GM19463 (cell line): ENCODE data around the gene FAM89B.
"Not testable (repeated sequence)": the region's sequence is repeated elsewhere in the genome, so short reads cannot be mapped to it uniquely, and the experiment has no call there.

Source experiments
- ATAC-seq: cut with Tn5 transposase; IDR thresholded peaks from one replicate; pipeline ENCODE4 v1.9.1; 2021; ENCODE audit warnings: mild to moderate bottlenecking, moderate library complexity; ENCODE audit not compliant: unreplicated experiment

FAM89B gene

DNA sequence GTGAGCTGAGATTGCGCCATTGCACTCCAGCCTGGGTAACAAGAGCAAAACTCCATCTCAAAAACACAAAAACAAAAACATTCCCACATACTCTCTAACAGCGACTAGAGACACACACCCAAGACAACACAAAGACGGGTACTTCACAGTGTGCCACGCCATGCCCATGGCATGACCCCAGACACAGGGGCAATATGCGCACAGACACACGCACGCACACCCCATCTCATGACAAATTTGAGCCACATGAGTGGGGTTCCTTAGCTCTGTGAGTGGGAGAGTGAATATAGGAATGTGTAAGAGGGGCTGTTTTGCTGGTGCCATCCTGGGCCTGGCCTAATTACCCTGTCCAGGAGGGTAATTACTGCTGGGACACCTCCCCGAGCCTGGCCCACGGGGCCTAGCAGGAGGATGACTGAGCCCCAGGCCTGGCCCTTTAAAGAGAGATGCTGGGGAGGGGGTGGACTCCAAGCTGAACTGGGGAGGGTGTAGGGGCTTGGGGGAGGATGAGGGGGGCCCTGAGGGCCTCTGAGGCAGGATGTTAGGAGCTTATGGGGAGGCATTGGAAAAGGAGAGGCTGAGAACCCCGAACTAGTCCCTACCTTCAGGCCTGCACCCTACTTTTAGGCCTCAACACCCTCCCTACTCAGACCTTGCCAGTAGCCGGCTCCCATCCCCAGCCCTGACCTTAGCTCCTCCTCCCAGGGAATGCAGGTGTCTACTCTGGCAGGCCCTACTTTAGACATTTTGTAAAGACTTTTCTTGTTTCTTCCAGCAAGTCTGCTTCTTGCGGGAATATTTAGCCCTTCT, 15.7 kb upstream of the FAM89B start:
- ATAC-seq: no peak

DNA sequence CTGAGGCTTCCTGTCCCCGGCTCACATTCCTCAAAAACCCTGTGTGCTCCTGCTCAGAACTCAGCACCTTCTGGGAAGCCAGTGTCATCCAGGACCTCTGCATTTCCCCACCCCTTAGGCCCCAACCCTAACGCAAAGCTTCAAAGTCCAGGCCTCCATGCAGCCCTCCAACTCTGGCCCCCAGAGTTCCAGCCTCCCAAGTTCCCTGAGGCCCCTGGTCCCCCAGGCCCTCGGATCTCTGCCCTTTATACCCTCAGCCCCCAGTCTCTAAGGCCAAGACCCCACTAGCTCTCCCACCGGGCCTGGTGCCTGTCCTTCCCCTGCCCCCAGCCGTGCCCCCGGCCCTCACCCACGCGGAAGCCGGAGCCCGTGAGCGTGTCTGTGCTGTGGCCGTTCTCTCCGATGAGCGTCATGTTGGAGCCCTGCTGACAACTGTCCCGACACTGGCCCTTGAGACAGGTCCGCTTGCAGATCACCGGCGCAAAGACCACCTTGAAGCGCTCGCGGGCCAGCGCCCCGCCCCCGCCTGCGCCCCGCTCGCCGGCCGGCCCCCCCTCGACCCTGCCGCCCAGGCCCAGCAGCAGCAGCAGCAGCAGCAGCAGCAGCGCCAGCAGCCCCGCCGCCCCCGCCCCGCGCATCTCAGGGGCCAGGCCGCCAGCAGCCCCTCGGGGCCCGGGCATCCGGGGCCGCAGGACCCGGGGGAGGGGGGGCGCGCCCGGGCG, 14.9 kb upstream of the FAM89B start:
- ATAC-seq: no peak

DNA sequence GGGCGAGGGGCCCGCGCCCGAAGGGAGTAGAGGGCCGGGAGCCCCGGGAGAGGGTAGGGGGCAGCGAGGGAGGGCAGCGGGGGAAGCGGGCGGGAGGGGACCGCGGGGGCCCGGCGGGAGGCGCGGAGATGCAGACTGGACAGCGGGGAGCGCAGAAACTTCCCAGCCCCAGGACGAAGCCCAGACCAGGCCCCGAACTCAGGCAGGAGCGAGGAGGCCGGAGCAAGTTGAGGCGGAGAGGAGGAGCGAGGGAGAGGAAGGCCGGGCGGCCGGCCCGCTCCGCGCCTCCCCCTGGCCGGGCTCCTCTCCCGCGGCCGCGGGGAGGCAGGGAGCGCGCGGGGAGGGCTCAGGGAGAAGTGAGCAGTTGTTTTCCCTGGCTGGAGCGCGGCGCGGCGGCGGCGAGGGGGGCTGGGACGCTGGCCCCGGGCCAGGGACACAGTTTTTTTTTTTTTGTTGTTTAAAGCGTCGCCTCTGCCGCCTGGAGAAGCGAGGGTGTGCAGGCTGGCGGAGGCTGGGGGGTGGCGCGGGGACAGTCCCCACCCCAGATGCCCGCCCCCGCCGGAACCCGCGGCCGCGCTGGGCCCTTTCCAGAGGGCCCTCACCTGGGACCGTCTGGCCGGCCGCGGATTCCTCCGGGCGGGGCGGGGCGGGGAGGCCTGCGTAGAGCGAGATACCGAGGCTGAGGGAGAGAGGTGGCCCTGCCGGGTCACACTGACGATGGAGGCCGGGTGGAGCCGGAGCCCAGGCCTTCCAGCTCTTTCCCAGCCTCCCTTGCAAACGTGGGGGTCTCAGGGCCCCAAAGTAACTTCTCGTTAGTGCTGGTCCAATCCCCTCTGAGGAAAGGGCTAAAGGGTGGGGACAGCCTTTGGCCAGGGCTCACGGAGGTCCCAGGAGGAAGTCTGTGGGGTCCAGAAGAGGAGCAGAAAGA, 14.1 kb upstream of the FAM89B start, which contains the start of gene LTBP3:
LTBP3 (minus strand) TSS at position 358 of the 928 bp plus-strand sequence. CDS start 400 bp downstream, outside the sequence.
- ATAC-seq: no peak

DNA sequence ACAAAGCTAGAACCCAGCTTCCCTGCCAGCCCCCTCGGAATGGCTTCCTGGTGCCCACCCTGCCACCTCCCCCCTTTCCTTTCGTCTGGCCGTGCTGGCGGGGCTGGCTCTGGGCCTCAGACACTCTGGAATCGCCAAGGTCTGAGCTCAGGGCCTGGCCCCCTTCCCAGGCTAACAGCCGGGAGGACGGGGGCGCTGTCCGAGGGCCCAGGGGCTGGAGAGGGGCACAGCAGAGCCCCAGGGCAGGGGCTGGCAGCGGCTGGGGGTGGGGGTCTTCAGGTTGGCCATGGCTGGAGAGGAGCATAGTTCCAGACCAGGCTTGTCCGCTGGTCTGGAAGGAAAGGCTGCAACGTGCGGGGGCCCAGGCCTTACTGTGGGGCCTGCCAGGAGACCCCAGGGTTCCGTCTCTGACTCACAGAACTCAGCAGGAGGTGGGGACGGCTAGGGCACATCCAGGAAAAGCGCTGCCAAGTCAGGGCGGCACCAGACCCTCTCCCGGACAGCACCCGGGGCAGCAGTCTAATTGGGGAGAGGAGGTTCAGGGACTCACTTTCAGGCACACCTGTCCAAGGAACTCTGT, 13.3 kb upstream of the FAM89B start:
- ATAC-seq: no peak

DNA sequence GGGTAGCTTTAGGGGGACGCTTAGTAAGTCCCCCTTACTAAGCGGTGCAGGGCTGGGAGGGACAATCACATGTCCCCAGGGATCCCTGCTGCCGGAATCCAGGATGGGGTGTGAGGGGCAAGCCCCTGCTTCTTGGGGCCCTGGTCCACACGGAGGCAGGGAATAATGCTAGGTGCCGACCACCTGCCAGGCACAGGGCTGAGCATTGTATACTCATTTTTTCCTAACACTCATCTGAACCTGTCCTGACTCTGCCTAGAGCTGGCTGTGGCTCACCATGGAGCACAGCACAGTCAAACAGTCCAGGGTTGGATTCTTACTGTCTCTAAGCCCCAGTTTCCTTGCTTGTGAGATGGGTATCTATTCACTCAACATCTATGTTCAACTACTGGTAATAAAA, 12.8 kb upstream of the FAM89B start:
- ATAC-seq: no peak

DNA sequence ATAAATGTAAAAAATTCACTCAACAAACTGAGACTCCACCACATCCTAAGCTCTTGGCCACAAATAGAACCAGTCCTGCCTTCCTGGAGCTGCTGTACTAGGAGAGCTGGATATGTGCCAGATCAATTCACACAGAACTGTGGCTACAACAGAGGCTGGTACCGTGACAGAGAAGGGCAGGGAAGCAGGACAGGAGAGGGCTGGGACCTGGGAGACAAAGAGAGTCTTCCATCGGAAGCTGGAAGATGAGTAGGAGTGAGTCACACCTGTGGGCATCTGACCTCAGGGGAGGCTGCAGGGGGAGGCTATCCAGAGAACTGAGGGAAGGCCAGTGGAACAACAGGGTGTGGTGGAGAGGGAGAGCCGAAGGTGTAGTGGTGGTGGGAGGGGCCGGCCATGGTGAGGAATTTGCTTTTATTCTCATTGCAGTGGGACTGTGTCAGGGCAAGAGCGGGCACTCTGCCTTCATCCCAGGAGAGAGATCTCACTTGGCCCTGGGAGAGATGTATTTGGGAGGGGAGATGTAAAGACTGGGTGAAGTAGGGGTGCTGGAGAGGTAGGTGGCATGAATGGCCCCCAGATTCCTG, 12.3 kb upstream of the FAM89B start:
- no peak for ATAC-seq

DNA sequence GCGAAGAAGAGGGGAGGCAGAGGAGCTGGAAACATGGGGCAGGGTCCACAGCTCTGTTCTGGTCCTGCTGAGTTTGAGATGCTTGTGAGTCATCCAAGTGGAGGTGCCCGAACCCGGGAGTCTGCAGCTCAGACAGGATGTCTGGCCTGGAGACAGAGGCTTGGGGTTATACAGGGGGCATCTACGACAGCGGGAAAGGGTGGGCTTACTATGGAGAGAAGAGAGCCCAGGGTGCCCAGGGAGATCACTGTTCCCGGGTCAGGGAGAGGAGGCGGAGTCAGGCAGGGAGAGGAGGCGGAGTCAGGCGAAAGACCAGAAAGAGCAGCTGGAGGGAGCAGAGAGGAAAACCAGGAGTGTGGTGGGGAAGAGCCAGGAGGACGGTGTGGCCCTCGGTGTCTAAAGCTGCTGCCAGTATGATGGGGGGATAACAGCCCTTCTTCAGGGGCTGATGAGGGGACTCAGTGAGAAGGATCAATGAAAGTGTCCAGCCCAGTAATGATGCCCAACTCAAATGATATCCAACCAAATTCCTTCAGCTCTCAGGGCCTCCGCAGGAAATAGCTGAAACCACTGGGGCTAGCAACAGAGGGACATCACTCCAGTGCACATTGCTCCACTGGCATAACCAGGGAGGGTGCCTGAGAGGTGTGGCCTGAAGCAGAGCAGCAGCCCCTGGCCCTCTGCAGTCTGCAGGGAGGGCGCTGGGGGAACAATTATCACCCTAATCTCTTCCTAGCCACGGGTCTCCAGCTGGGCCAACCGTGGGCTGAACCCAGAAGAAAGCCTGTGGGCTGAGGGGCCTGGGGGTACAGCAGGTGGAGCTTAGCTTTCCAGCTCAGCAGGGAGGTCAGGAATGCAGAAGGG, 11.6 kb upstream of the FAM89B start:
- ATAC-seq: no peak

DNA sequence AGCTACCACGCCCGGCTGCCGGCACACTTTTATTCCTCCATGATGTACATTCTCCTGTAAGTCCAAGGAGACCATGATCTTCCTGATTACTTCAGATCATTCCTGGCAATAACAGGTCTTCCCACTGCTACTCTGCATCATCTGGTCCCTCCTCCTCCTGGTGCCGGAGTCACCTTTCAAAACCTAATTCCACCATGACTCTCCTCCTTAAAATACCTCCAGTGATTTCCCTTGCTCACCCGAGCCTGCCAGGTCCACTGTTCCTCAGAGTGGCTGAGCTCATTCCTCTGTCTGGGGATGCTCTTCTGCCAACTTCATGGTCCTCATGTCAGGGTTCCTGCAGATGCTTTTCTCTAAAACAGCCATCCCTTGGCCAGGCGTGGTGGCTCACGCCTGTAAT, 10.3 kb upstream of the FAM89B start:
- ATAC-seq: no peak

DNA sequence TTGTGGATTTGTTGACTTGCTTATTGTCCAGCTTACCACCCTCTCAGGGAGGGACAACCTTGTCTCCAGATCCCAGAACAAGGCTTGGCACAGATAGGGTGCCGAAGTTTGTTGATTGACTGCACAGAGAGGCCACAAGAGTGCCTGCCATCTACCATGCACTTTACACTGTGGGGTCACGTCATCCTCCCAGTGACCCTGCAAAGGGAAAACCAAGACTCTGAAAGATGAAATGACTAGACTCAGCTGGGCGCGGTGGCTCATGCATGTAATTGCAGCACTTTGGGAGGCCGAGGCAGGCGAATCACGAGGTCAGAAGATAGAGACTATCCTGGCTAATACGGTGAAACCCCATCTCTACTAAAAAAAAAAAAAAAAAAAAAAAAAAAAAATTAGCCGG, 9.6 kb upstream of the FAM89B start:
- ATAC-seq: no peak

DNA sequence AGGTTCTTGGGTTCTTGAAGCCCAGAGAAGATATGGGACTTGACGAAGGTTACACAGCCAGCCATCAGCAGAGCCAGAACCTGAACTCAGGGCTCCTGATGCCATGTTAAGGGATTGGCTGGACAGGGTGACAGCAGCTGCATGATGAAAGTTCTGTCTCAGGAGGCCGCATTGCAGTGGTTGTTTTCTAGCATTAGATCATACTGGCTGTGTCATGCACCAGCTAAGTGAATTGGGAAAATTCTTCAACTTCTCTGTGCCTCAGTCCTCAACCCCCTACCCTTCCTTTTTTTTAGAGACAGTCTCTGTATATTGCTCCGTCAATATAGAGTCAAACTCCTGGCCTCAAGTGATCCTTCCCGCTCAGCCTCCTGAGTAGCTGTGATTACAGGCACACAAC, 8.7 kb upstream of the FAM89B start:
- no peak for ATAC-seq

DNA sequence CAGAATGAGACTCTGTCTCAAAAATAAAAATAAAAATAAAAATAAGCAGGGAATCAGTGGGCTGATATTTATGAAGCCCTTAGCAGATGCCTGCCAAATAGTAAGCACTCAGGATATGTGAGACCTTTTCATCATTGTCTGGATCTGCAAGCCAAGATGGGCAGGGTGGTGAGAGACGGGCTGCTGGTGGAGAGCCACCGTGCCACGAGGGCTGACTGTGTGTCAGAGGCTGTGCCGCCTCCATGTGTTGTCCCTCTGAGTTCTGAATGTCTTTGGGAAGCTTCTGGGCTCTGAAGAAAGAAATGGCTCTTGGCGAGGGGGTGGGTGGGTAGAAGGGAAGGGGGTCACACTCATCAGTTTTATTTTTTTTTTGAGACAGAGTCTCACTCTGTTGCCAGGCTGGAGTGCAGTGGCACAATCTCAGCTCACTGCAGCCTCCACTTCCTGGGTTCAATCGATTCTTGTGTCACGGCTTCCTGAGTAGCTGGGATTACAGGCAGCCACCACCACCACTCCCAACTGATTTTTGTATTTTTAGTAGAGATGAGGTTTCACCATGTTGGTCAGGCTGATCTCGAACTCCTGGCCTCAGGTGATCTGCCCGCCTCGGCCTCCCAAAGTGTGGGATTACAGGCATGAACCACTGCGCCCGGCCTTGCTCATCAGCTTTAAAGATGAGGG, 7.3 kb upstream of the FAM89B start:
- not testable (repeated sequence) for ATAC-seq

DNA sequence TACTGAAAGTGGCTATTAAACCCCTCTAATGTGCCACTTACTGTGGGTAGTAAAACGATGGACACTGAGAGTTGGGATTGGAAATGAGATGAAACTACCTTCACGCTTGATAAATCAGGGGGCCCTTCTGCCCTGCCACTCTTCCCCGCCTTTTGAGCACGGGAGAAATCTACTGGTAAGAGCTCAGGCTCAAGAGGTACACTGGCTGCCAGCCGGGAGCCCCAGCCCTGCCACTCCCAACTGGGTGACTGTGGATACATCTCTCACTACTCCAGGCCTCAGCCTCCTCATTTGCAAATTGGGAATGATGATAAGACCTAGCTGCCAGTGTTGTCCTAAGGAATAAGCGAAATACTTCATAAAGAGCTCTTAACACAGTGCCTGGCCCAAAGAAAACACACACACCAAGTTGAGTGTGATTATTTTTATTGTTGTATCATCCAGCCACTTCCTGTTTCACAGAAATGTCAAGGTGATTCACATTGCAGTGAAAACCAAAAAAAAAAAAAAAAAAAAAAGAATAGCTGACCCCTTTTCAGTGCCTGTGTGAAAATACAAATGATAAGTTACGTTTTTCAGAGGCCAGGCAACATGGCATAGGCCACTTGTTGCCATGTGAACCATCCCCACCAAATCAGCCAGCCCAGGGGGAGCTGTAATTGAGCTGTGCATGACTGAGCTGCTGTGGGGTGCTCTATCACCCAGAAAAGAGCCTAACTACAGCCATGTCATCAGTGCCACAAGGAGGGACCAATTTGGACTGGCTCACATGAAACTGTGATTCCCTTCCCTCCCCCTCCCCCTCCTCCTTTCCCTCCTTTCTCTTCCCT, 6.5 kb upstream of the FAM89B start:
- ATAC-seq: no peak

DNA sequence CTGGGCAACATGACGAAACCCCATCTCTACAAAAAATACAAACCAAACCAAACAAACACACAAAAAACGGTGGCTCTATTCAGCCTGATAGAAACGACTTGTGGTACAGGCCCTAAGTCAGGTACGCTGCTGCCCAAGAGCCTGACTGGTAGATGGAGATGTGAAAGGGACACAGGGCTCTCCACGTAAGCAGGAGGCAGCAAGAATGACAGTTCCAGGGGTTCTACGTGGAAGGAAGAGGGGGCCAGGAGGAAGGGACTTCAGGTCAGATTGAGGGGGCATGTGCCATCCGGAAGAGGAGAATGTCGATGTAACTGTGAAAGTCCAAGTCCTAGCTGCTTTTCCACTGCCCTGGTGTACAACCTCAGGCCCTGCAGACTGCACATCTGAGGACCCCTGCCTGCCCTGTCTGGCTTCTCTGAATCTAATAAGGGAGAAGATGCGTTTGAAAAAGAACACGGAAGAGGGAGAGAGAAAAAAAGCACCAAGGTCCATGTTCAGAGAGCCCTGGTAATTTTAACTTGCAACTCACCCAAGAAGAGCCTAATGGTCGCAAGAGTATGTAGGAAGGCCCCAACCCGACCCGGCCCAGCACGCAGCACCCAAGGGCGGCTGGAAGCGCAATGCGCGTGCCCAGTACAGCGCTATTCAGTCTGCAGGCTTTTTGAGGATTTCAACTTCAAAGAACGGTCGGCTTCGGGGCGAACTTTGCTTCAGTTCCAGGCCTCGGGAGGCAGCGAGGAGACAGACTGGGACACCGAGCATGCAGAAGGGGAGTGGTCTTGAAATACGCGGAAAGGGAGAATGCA, 3.0 kb upstream of the FAM89B start:
- ATAC-seq: no peak

DNA sequence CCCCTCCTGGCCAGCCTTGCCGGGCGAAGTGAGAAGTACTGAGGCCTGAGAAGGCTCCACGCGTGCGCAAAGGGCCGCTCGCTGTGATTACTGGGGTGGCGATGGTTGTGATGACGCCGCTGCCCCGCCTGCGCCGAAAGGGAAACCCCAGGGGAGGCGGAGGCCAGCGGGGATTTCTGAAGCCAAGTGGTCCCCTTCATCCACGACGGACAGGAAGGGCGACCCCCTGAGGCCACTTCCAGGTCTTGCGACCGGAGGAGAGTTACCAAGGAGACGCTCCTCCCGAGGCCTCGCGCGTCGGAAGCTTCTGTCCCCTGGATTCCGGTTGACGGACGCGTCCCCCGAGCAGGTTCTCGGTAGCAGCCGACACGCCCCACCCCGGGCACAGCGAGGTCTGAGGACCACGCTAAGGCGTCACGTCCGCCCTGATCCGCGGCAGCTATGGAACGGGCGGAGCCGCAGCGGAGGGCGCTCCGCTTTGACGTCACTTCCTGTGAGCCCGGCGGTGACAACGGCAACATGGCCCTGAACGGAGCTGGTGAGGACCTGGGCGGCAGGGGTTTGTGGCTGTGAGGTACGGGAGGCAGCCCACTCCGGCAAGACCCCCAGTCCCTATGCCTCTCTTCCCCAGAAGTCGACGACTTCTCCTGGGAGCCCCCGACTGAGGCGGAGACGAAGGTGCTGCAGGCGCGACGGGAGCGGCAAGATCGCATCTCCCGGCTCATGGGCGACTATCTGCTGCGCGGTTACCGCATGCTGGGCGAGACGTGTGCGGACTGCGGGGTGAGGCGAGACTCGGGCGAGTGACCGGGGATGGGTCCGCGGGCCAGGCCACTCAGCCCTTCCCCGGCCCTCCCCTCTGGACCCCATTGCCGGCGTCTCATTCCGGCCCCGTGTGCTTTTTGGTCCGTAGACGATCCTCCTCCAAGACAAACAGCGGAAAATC, 2.1 kb upstream of the FAM89B start, which contains the start of gene ZNRD2:
ZNRD2 (plus strand) TSS at position 505 of the 946 bp plus-strand sequence; CDS start at position 520, 15 bp downstream.
- peak; percentile 63 for ATAC-seq

DNA sequence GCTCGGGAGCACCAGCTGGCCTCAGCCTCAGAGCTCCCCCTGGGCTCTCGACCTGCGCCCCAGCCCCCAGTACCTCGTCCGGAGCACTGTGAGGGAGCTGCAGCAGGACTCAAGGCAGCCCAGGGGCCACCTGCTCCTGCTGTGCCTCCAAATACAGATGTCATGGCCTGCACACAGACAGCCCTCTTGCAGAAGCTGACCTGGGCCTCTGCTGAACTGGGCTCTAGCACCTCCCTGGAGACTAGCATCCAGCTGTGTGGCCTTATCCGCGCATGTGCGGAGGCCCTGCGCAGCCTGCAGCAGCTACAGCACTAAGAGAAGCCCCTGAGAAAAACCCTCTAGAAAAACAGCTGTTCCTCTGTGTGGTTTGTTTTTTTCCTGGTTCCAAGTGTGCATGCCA, 918 bp upstream of the FAM89B start:
- ATAC-seq: no peak

DNA sequence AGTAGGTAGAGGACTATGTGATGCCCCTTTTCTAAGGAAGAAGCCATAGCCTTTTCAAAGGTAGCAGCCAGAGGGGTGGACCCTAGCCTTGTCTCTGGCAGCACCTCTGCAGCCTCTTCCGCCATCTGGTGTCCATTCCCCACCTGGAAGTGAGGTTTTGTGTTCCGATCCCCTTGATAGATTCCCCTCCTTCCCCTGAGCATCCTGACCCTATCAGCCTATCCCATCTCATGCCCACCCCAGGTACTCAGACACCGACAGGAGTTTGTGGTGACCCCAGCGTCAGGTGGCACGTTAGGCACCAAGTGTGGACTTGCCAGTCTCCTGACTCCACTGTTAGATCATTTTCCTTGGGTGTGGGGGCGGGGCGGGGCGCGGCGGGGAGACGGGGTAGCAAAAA, 398 bp upstream of the FAM89B start:
- ATAC-seq: no peak
